Esophagus squamous epithelium (tissue), 5 donors: ENCODE data around the gene LAPTM5. TPM values are rescaled to one million over a fixed set of nuclear protein-coding genes. Genes with fewer than 3 reads are reported as not detected.

Experiments used
- DNase-seq: peaks from one replicate; lab custom pipeline; 2025; lab: John Stamatoyannopoulos, UW
- H3K27ac ChIP-seq, 4 donors: fragments of 200-600 bp; sonication (generic); one replicate each; pipeline ENCODE4 v1.5.1; 2016 to 2019; ENCODE audit warnings: mild to moderate bottlenecking in 1 of 4
- H3K27me3 ChIP-seq, 4 donors: fragments of 200-600 bp; sonication (generic); 1 replicate in 3 of 4; 2 replicates in 1 of 4; pipeline versions ENCODE4 v1.5.1 to v1.6.0; 2017 to 2021; ENCODE audit warnings: antibody characterized with exemption in 1 of 4
- H3K36me3 ChIP-seq, 3 donors: fragments of 200-600 bp; sonication (generic); one replicate each; pipeline ENCODE4 v1.5.1; 2016 to 2019
- H3K4me1 ChIP-seq, 3 donors: fragments of 200-600 bp; sonication (generic); one replicate each; pipeline ENCODE4 v1.5.1; 2017 to 2019
- H3K4me3 ChIP-seq, 4 donors: fragments of 200-600 bp; sonication (generic); 1 replicate in 3 of 4; 2 replicates in 1 of 4; pipeline ENCODE4 v1.5.1; 2016 to 2019; ENCODE audit warnings: mild to moderate bottlenecking in 2 of 4, moderate library complexity in 1 of 4
- H3K9me3 ChIP-seq, 3 donors: fragments of 200-600 bp; sonication (generic); one replicate each; pipeline ENCODE4 v1.5.1; 2016 to 2019
- POLR2A ChIP-seq, 4 donors: fragments of 450-650 bp; IDR thresholded peaks; one replicate each; pipeline ENCODE4 v1.6.1; 2017; ENCODE audit warnings: antibody characterized with exemption in 4 of 4, mild to moderate bottlenecking in 4 of 4, moderate library complexity in 3 of 4
- WGBS, 2 donors: methylation state at CpG; one replicate each; pipeline ENCODE4 v1.1.5; 2018; 5-methylcytosine and 5-hydroxymethylcytosine counted together
- intact Hi-C: fragments of 100-400 bp; cut with DNase I; formaldehyde crosslinking; loops from one replicate; pipeline ENCODE4 v1.15.0; 2022
- total RNA-seq, 4 donors: library from RNA; depleted of rRNA; stranded (reverse); fragments of >200 nt; gene quantifications; one replicate each; pipeline ENCODE4 v1.1.0, GENCODE V29; 2016
- TF ChIP-seq, protein P1 (sequence below), 6 experiments: fragments of 450-650 bp in 4 of 6; fragments of 200-600 bp in 2 of 6; sonication (generic) in 2 of 6; IDR thresholded peaks; one replicate each; pipeline ENCODE4 v1.5.1; 2016 to 2019; ENCODE audit warnings: antibody characterized with exemption in 6 of 6, mild to moderate bottlenecking in 4 of 6, moderate library complexity in 4 of 6
- donor health status: DM: yes; HTN: yes; CAD: no.

The LAPTM5 gene
- total RNA-seq, 4 donors from 2014 or later = 6.3 to 53.4 (median 24.6) TPM

DNA sequence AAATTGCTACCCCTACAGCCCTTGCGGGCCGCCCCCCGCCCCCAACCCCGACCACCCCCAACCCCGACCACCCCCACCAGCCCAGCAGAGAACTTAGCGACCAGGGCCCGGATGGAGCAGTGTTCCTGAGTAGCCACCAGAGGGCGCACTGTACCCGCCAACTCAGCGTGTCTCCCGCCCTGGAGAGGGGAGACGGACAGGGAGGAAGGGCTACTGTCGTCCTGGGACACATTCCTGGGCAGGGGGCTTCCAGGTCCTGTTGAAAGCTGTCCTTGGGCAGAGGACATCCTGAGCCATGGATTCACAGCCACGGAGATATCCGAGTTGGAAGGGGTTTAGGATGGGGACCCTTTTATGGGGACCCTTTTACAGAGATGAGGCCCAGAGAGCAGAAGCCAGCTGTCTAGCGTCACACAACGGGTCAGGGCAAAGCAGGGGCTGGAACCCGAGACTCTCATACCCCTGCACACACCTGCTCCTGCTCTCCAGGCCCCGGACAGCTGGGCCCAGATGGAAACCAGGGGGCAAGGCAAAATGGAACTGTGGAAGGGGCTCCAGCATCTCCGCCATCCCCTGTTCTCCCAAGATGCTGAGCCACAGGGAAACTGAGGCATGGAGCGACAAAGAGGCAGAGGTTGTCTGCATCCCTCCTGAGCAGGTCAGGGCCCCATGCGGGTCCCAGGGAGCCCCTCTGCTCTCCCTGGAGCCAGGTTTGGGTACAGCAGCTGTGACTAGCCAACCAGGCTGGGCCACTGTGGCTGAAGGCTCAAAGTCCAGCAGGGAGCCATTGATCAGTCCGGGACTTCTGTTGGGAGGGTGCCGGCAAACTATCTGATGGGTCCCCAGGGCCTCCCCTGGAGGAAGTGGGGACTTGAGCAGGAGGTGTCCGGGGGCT, 25.0 kb upstream of the LAPTM5 start:
- Histone ChIP-seq H3K27ac (no peak overlapping the region), H3K9me3 (no peaks in the 10 kb centered on the region), H3K4me1 (peaks cover 0 to 15% (median 5%) of the 10 kb centered on the region in 3 donors), H3K36me3 (no peaks in the 10 kb centered on the region), H3K4me3 (no peak overlapping the region), H3K27me3 (peaks cover 0 to 50% (median 0%) of the 10 kb centered on the region in 4 donors)
- 22 to 40% methylated on average over 8 to 10 of the region's 25 CpGs for WGBS, 2 donors
- intact Hi-C loops = loop anchor here (5.0 kb wide), 1 partner anchor 130 kb away; no protein-coding TSS in a partner anchor
- DNase-seq = no peak
- TF ChIP-seq POLR2A (IDR thresholded peaks at IDR 0.05) = no peak
- TF ChIP-seq, protein P1, sequence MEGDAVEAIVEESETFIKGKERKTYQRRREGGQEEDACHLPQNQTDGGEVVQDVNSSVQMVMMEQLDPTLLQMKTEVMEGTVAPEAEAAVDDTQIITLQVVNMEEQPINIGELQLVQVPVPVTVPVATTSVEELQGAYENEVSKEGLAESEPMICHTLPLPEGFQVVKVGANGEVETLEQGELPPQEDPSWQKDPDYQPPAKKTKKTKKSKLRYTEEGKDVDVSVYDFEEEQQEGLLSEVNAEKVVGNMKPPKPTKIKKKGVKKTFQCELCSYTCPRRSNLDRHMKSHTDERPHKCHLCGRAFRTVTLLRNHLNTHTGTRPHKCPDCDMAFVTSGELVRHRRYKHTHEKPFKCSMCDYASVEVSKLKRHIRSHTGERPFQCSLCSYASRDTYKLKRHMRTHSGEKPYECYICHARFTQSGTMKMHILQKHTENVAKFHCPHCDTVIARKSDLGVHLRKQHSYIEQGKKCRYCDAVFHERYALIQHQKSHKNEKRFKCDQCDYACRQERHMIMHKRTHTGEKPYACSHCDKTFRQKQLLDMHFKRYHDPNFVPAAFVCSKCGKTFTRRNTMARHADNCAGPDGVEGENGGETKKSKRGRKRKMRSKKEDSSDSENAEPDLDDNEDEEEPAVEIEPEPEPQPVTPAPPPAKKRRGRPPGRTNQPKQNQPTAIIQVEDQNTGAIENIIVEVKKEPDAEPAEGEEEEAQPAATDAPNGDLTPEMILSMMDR (IDR thresholded peaks at IDR 0.05) = peak; percentile 55 to 84 (median 65)

DNA sequence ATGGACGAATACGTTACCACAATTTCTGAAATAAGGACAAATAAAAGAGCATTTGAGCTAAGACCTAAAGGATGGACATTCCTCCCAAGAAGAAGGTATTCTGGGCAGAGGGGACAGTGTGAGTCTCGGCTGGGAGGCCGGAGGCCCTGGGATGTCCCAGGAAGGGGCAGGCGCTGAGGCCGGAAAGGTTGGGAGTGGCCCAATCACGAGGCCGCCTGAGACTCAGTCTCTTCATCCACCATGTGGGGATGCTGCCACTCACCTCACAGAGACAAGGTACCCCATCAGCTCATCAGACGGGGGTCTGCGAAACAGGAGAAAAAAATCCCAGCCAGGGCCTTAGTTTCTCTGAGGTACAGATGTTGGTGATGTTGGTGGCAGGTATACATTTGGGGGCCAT, 24.3 kb upstream of the LAPTM5 start:
- Histone ChIP-seq H3K4me3 (no peak overlapping the region), H3K4me1 (peaks cover 0 to 15% (median 5%) of the 10 kb centered on the region in 3 donors), H3K27ac (no peak overlapping the region), H3K27me3 (peaks cover 0 to 47% (median 0%) of the 10 kb centered on the region in 4 donors), H3K9me3 (no peaks in the 10 kb centered on the region), H3K36me3 (no peaks in the 10 kb centered on the region)
- WGBS, 2 donors = 57 to 59% methylated on average over 10 of the region's 10 CpGs
- DNase-seq = no peak
- no peak for TF ChIP-seq POLR2A (IDR thresholded peaks at IDR 0.05)
- TF ChIP-seq, protein P1 (IDR thresholded peaks at IDR 0.05) = no peak
- intact Hi-C loops = loop anchor here (5.0 kb wide), 1 partner anchor 130 kb away; no protein-coding TSS in a partner anchor

DNA sequence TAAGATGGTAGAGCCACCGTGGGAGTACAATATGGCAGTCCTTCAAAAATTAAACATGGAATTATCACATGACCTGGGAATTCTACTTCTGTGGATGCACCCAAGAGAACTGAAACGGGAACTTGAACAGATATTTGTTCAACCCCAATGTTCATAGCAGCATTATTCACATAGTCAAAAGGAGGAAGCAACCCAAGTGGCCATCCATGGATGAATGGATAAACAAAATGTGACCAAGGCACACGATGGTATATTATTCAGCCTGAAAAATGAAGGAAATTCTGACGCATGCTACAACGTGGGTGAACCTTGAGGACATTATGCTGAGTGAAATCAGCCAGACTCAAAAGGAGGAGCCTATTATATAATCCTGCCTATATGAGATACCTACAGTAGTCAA, 22.8 kb upstream of the LAPTM5 start:
- Histone ChIP-seq H3K4me1 (peaks cover 0 to 15% (median 5%) of the 10 kb centered on the region in 3 donors), H3K4me3 (no peak overlapping the region), H3K9me3 (no peaks in the 10 kb centered on the region), H3K27ac (no peak overlapping the region), H3K36me3 (no peaks in the 10 kb centered on the region), H3K27me3 (peaks cover 0 to 46% (median 0%) of the 10 kb centered on the region in 4 donors)
- no peak for TF ChIP-seq POLR2A (IDR thresholded peaks at IDR 0.05)
- TF ChIP-seq, protein P1 (IDR thresholded peaks at IDR 0.05) = no peak
- DNase-seq = no peak
- 37 to 46% methylated on average over 5 of the region's 5 CpGs for WGBS, 2 donors
- intact Hi-C loops = loop anchor here (5.0 kb wide), 1 partner anchor 132 kb away; no protein-coding TSS in a partner anchor

DNA sequence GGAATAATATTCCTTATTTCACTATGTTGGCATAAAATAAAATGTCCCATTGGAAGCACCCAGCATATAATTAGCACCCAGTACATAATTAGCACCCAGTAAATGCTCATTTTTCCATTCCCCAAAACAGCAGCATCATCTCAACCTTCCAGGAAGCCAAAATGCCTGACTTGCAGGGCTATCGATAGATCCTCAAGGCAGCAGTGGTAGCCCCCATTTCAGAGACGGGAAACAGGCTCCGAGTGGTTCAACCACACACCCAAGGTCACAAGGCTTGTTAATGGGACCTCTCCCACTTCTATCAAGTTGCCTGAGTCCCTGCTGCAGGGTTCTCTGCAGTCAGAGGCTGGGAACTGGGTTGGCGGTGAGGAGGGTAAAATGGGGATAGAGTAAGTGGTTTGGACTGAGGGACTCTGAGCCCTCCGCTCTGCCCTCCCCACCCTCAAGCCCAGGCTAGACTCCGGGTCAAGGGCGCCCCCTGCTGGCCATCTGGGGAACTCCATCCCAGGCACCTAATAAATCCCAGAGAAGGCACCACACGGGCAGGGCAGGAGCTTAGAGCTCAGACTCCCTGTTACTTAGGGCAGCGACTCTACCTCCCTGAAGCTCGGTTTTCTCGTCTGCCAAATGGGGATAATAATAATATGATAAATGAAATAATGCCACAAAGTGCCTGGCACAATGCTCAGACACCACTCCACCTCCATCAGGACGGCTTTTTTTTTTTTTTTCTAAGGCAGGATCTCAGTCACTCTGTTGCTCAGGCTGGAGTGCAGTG, 21.9 kb upstream of the LAPTM5 start:
- Histone ChIP-seq H3K27ac (no peak overlapping the region), H3K4me1 (peaks cover 0 to 15% (median 5%) of the 10 kb centered on the region in 3 donors), H3K36me3 (no peaks in the 10 kb centered on the region), H3K9me3 (no peaks in the 10 kb centered on the region), H3K27me3 (peaks cover 0 to 40% (median 0%) of the 10 kb centered on the region in 4 donors), H3K4me3 (no peak overlapping the region)
- TF ChIP-seq POLR2A (IDR thresholded peaks at IDR 0.05) = no peak
- TF ChIP-seq, protein P1 (IDR thresholded peaks at IDR 0.05) = peak; percentile 98 to 99 (median 98)
- DNase-seq = no peak
- 17 to 19% methylated on average over 10 to 12 of the region's 12 CpGs for WGBS, 2 donors
- intact Hi-C loops = loop anchor here (5.0 kb wide), 2 partner anchors 57 to 133 kb away; partner anchors contain the start of gene MATN1
